ENCODE measurements around the gene ZNF366. TPM values are rescaled to one million over a fixed set of nuclear protein-coding genes. Genes with fewer than 3 reads are reported as not detected.

Gene ZNF366
- total RNA-seq, 2 experiments from 2014 or later = not detected

GRCh38 chr5:72477644-72478043 is 29.6 kb downstream of the ZNF366 start:
- Histone ChIP-seq H3K4me3 (ENCODE audit: low read depth, low read length, poor library complexity, severe bottlenecking) (no peak overlapping the region), H3K27ac (ENCODE audit: low read depth, low read length, poor library complexity, severe bottlenecking) (no peak overlapping the region), H3K4me2 (ENCODE audit: low read length) (no peak overlapping the region), H3K9me3 (ENCODE audit: low read length) (no peaks in the 10 kb centered on the region), H4K20me1 (ENCODE audit: insufficient read depth, low read length) (no peaks in the 10 kb centered on the region), H3K9me2 (ENCODE audit: insufficient read depth, low read length) (no peaks in the 10 kb centered on the region), H2AFZ (ENCODE audit: low read length) (no peak overlapping the region), H3K4me1 (ENCODE audit: insufficient read depth, low read length, poor library complexity, severe bottlenecking) (no peaks in the 10 kb centered on the region), H3K36me3 (ENCODE audit: insufficient read depth, low read length) (no peaks in the 10 kb centered on the region), H3K79me2 (ENCODE audit: insufficient read depth, low read depth, low read length) (no peaks in the 10 kb centered on the region)
- intact Hi-C loops (cut with micrococcal nuclease; ENCODE audit: unreplicated experiment) = no loop called here
- TF ChIP-seq EZH2phosphoT487 (IDR thresholded peaks at IDR 0.05; ENCODE audit: borderline replicate concordance, low read depth, low read length) (no peak), CTCF (conservative IDR thresholded peaks at IDR 0.05; ENCODE audit: low read length) (no peak)
- ChIA-PET CTCF (ENCODE audit: unreplicated experiment) (no interaction called here), POLR2A (interaction anchor here (0.6 kb wide), 1 partner anchor 62 kb away, joined by 3 read pairs; no protein-coding TSS in a partner anchor)
- no peak for DNase-seq (ENCODE audit: low spot score)
- no TSS peak for BruUV-seq (replicated peaks)

- H3K36me3 ChIP-seq (ENCODE audit: insufficient read depth, low read length) = no peaks in the 10 kb centered on the region
- no peak overlapping the region for H3K27ac ChIP-seq (ENCODE audit: low read depth, low read length, poor library complexity, severe bottlenecking)
- H4K20me1 ChIP-seq (ENCODE audit: insufficient read depth, low read length) = no peaks in the 10 kb centered on the region
- ChIA-PET POLR2A (interaction anchor here (0.6 kb wide), 1 partner anchor 61 kb away, joined by 3 read pairs; no protein-coding TSS in a partner anchor), CTCF (ENCODE audit: unreplicated experiment) (no interaction called here)
- no peaks in the 10 kb centered on the region for H3K9me2 ChIP-seq (ENCODE audit: insufficient read depth, low read length)
- no peak for DNase-seq (ENCODE audit: low spot score)
- BruUV-seq (replicated peaks) = no TSS peak
- H3K4me3 ChIP-seq (ENCODE audit: low read depth, low read length, poor library complexity, severe bottlenecking) = no peak overlapping the region
- no peaks in the 10 kb centered on the region for H3K9me3 ChIP-seq (ENCODE audit: low read length)
- H3K4me2 ChIP-seq (ENCODE audit: low read length) = no peak overlapping the region
- H2AFZ ChIP-seq (ENCODE audit: low read length) = no peak overlapping the region
- no peak for TF ChIP-seq EZH2phosphoT487 (IDR thresholded peaks at IDR 0.05; ENCODE audit: borderline replicate concordance, low read depth, low read length)
- no peak for TF ChIP-seq CTCF (conservative IDR thresholded peaks at IDR 0.05; ENCODE audit: low read length)
- no peaks in the 10 kb centered on the region for H3K79me2 ChIP-seq (ENCODE audit: insufficient read depth, low read depth, low read length)
- no peaks in the 10 kb centered on the region for H3K4me1 ChIP-seq (ENCODE audit: insufficient read depth, low read length, poor library complexity, severe bottlenecking)
- intact Hi-C loops (cut with micrococcal nuclease; ENCODE audit: unreplicated experiment) = no loop called here
Measured at GRCh38 chr5:72477176-72477575, 30.0 kb downstream of the ZNF366 start.

GRCh38 chr5:72476721-72477120 is 30.5 kb downstream of the ZNF366 start:
- Histone ChIP-seq H3K9me3 (ENCODE audit: low read length) (no peaks in the 10 kb centered on the region), H3K79me2 (ENCODE audit: insufficient read depth, low read depth, low read length) (no peaks in the 10 kb centered on the region), H3K4me1 (ENCODE audit: insufficient read depth, low read length, poor library complexity, severe bottlenecking) (no peaks in the 10 kb centered on the region), H3K4me3 (ENCODE audit: low read depth, low read length, poor library complexity, severe bottlenecking) (no peak overlapping the region), H3K9me2 (ENCODE audit: insufficient read depth, low read length) (no peaks in the 10 kb centered on the region), H3K27ac (ENCODE audit: low read depth, low read length, poor library complexity, severe bottlenecking) (no peak overlapping the region), H3K4me2 (ENCODE audit: low read length) (no peak overlapping the region), H2AFZ (ENCODE audit: low read length) (no peak overlapping the region), H4K20me1 (ENCODE audit: insufficient read depth, low read length) (no peaks in the 10 kb centered on the region), H3K36me3 (ENCODE audit: insufficient read depth, low read length) (no peaks in the 10 kb centered on the region)
- POLR2A ChIA-PET = no interaction called here
- TF ChIP-seq EZH2phosphoT487 (IDR thresholded peaks at IDR 0.05; ENCODE audit: borderline replicate concordance, low read depth, low read length) (no peak), CTCF (conservative IDR thresholded peaks at IDR 0.05; ENCODE audit: low read length) (no peak)
- BruUV-seq (replicated peaks) = no TSS peak
- CTCF ChIA-PET (ENCODE audit: unreplicated experiment) = no interaction called here
- intact Hi-C loops (cut with micrococcal nuclease; ENCODE audit: unreplicated experiment) = no loop called here
- no peak for DNase-seq (ENCODE audit: low spot score)
